Measurements from ENCODE around the gene BORCS8.

The BORCS8 gene

DNA sequence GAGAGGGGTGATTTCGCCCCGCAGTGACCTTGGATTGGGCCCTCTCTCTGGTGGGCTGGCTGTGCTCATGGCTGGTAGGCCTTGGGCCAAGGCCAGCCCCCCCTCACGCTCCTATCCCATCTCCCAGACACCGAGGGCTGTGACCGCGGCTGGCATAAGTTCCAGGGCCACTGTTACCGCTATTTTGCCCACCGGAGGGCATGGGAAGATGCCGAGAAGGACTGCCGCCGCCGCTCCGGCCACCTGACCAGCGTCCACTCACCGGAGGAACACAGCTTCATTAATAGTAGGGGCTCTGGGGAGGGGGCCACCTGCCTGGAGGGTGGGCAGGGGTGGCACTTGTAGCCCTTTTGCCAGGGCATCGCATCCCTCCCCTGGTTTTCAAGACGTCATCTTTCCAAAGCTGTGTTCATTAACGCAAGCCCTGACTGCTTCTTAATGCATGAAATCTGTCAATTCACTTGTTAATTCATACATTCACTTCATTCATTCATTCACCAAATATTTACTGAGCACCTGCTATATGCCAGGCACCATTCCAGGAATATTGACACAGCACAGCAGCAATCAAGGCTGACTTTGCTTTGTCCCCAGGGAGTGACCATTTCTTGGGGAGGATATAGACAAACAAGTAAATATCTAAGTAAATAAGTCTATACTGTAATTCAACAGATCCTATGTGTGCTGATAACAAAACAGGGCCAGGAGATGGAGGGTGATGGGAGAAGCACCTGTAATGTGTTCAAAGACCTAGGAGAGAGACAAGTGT, 46.4 kb upstream of the BORCS8 start:
- H3K27ac ChIP-seq (replicated peaks) = no peak overlapping the region
- TF ChIP-seq REST (IDR thresholded peaks at IDR 0.05; ENCODE audit: insufficient replicate concordance, low read depth) (no peak), GABPA (IDR thresholded peaks at IDR 0.05; ENCODE audit: low read depth) (no peak), SPI1 (IDR thresholded peaks at IDR 0.05; ENCODE audit: borderline replicate concordance, low read depth) (no peak), POLR2AphosphoS5 (IDR thresholded peaks at IDR 0.05; ENCODE audit: low read depth) (no peak), CTCF (IDR thresholded peaks at IDR 0.05; ENCODE audit: insufficient read depth, low read length) (no peak)
- no peaks in the 10 kb centered on the region for H3K27me3 ChIP-seq (ENCODE audit: insufficient read depth, poor library complexity, severe bottlenecking)
- no peak overlapping the region for H3K4me3 ChIP-seq (replicated peaks; ENCODE audit: insufficient read depth, low read length)
- DNase-seq (ENCODE audit: low read depth in 1 of 2, low spot score in 1 of 2) = no peak

- DNase-seq (ENCODE audit: low read depth in 1 of 2, low spot score in 1 of 2) = no peak
- no peaks in the 10 kb centered on the region for H3K27me3 ChIP-seq (ENCODE audit: insufficient read depth, poor library complexity, severe bottlenecking)
- TF ChIP-seq POLR2AphosphoS5 (IDR thresholded peaks at IDR 0.05; ENCODE audit: low read depth) (no peak), GABPA (IDR thresholded peaks at IDR 0.05; ENCODE audit: low read depth) (no peak), REST (IDR thresholded peaks at IDR 0.05; ENCODE audit: insufficient replicate concordance, low read depth) (no peak), SPI1 (IDR thresholded peaks at IDR 0.05; ENCODE audit: borderline replicate concordance, low read depth) (no peak), CTCF (IDR thresholded peaks at IDR 0.05; ENCODE audit: insufficient read depth, low read length) (no peak)
- no peak overlapping the region for H3K27ac ChIP-seq (replicated peaks)
- no peak overlapping the region for H3K4me3 ChIP-seq (replicated peaks; ENCODE audit: insufficient read depth, low read length)
These were observed 44.2 kb upstream of the BORCS8 start for GRCh38 chr19:19236173-19236572.

DNA sequence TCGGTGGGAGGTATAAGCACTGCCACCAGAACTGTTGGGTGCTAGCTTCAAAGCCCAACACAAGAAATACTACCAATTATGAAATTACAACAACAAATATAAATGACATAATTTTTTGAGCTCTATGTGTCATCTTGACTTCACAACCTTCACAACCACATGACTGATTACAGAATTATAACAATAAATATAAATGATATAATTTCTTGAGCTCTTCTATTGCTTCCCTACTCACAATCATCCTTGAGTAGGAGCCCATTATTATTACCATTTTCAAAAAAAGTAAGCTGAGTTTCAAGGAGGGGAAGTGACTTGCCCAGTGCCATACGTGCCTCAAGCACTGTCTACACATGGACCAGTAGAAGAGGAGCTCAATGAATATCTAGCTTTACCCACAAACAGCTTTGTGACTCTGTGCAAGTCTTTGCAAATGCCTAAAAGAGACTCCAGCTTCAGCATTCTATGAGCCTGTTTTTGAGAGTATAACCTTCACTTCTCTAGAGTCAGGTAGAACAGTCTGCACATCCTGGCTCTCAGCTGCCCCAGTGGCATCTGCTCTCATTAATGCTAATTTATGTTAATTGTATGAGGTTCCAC, 42.4 kb upstream of the BORCS8 start:
- Histone ChIP-seq H3K27ac (replicated peaks) (no peak overlapping the region), H3K27me3 (ENCODE audit: insufficient read depth, poor library complexity, severe bottlenecking) (no peaks in the 10 kb centered on the region), H3K4me3 (replicated peaks; ENCODE audit: insufficient read depth, low read length) (no peak overlapping the region)
- no peak for DNase-seq (ENCODE audit: low read depth in 1 of 2, low spot score in 1 of 2)
- no peak for TF ChIP-seq CTCF (IDR thresholded peaks at IDR 0.05; ENCODE audit: insufficient read depth, low read length)
- TF ChIP-seq POLR2AphosphoS5 (IDR thresholded peaks at IDR 0.05; ENCODE audit: low read depth) = no peak
- no peak for TF ChIP-seq GABPA (IDR thresholded peaks at IDR 0.05; ENCODE audit: low read depth)
- TF ChIP-seq REST (IDR thresholded peaks at IDR 0.05; ENCODE audit: insufficient replicate concordance, low read depth) = no peak
- no peak for TF ChIP-seq SPI1 (IDR thresholded peaks at IDR 0.05; ENCODE audit: borderline replicate concordance, low read depth)

Data from HL-60 (cell line).